HG02852 (cell line): ENCODE results near the gene VPS37C.

Experiments
- ATAC-seq: cut with Tn5 transposase; IDR thresholded peaks from one replicate; pipeline ENCODE4 v1.9.1; 2021; ENCODE audit warnings: mild to moderate bottlenecking, moderate library complexity; ENCODE audit not compliant: unreplicated experiment

VPS37C gene

GRCh38 chr11:61134801-61135257 lies 26.4 kb downstream of the VPS37C start:
- no peak for ATAC-seq

GRCh38 chr11:61133956-61134662 lies 27.1 kb downstream of the VPS37C start:
- no peak for ATAC-seq

- no peak for ATAC-seq
Measured at GRCh38 chr11:61133145-61133544, 28.1 kb downstream of the VPS37C start.

GRCh38 chr11:61132646-61133045 lies 28.6 kb downstream of the VPS37C start:
- no peak for ATAC-seq

GRCh38 chr11:61131998-61132555 lies 29.1 kb downstream of the VPS37C start:
- ATAC-seq, result no peak

- ATAC-seq, result no peak
Measured at GRCh38 chr11:61131586-61131985, 29.6 kb downstream of the VPS37C start.

- ATAC-seq, result no peak
Measured at GRCh38 chr11:61131186-61131585, 30.0 kb downstream of the VPS37C start.

GRCh38 chr11:61129639-61130523 lies 31.3 kb downstream of the VPS37C start:
- peak; percentile 83 for ATAC-seq

- no peak for ATAC-seq
Measured at GRCh38 chr11:61128947-61129638, 32.1 kb downstream of the VPS37C start.

- ATAC-seq, result no peak
Measured at GRCh38 chr11:61127991-61128390, 33.2 kb downstream of the VPS37C start.

- ATAC-seq, result no peak
Measured at GRCh38 chr11:61126256-61126655, 35.0 kb downstream of the VPS37C start.

- no peak for ATAC-seq
Measured at GRCh38 chr11:61125310-61125684, 35.9 kb downstream of the VPS37C start.

GRCh38 chr11:61124574-61125309 lies 36.5 kb downstream of the VPS37C start:
- no peak for ATAC-seq

- no peak for ATAC-seq
Measured at GRCh38 chr11:61123775-61124571, 37.3 kb downstream of the VPS37C start.

GRCh38 chr11:61122761-61123160 lies 38.5 kb downstream of the VPS37C start:
- no peak for ATAC-seq

- ATAC-seq, result no peak
Measured at GRCh38 chr11:61121917-61122316, 39.3 kb downstream of the VPS37C start.

GRCh38 chr11:61121192-61121831 lies 39.9 kb downstream of the VPS37C start:
- ATAC-seq, result no peak

- ATAC-seq, result no peak
Measured at GRCh38 chr11:61120706-61121191, 40.5 kb downstream of the VPS37C start.

GRCh38 chr11:61120099-61120705 lies 41.0 kb downstream of the VPS37C start:
- ATAC-seq, result no peak
